A549 (cell line): ENCODE results near the gene MYO6. TPM values are rescaled to one million over a fixed set of nuclear protein-coding genes. Genes with fewer than 3 reads are reported as not detected.

Experiments
- ATAC-seq, 2 experiments: fragments of 200-7000 bp in 1 of 2; fragments of >200 bp in 1 of 2; cut with Nextera tagmentation in 1 of 2; cut with Tn5 transposase in 1 of 2; 3 replicates each; pipeline versions ENCODE4 v1.8.0 to v1.9.1; 2018 to 2020; ENCODE audit warnings: mild to moderate bottlenecking in 1 of 2, moderate library complexity in 1 of 2
- CTCF ChIA-PET: fragments of 300-600 bp; sonication (Branson Sonifier 250); formaldehyde crosslinking; extraction: SDS; loops from one replicate; lab custom pipeline; 2021; ENCODE audit warnings: antibody characterized with exemption, inconsistent platforms; lab: Yijun Ruan, JAX
- POLR2A ChIA-PET: fragments of 350-600 bp; formaldehyde crosslinking; extraction: SDS; loops from one replicate; lab custom pipeline; 2021; ENCODE audit warnings: antibody characterized with exemption, inconsistent platforms; lab: Yijun Ruan, JAX
- DNase-seq, 2 experiments: peaks; one replicate each; pipeline versions ENCODE4 v3.0.0 to v3.0.0-alpha.2; 2011 to 2016; ENCODE audit warnings: low read depth in 1 of 2, low spot score in 1 of 2
- FAIRE-seq: peaks from 2 replicates; lab custom pipeline; 2011; peaks lifted over from hg19 to GRCh38; lab: Jason Lieb, UNC
- H3K27ac ChIP-seq, 2 experiments: fragments of >200 bp; sonication (Bioruptor Twin); formaldehyde crosslinking; 3 replicates each; pipeline ENCODE4 v1.5.1; 2016 to 2017
- H3K4me1 ChIP-seq: fragments of >200 bp; sonication (Bioruptor Twin); formaldehyde crosslinking; 3 replicates; pipeline ENCODE4 v1.6.1; 2016
- H3K4me2 ChIP-seq: fragments of >200 bp; sonication (Bioruptor Twin); formaldehyde crosslinking; 3 replicates; pipeline ENCODE4 v1.6.1; 2016
- H3K4me3 ChIP-seq: fragments of >200 bp; sonication (Bioruptor Twin); formaldehyde crosslinking; 3 replicates; pipeline ENCODE4 v1.5.1; 2016
- H3K9me3 ChIP-seq: fragments of >200 bp; sonication (Bioruptor Twin); formaldehyde crosslinking; 3 replicates; pipeline ENCODE4 v1.6.1; 2016
- BCL3 ChIP-seq: fragments of >200 bp; sonication (Bioruptor Twin); formaldehyde crosslinking; IDR thresholded peaks from 3 replicates; pipeline ENCODE4 v1.6.1; 2016
- BHLHE40 ChIP-seq: IDR thresholded peaks from 2 replicates; pipeline ENCODE4 v1.6.1; 2012; ENCODE audit warnings: low read depth, low read length, inconsistent platforms
- EHF ChIP-seq: fragments of 250-450 bp; sonication (Bioruptor Pico); IDR thresholded peaks from 2 replicates; pipeline ENCODE4 v1.5.0; 2020; ENCODE audit warnings: mild to moderate bottlenecking
- ELK1 ChIP-seq: fragments of 150-350 bp; IDR thresholded peaks from 2 replicates; pipeline ENCODE4 v1.6.1; 2014; ENCODE audit warnings: low read depth, mild to moderate bottlenecking, low read length
- EP300 ChIP-seq, 2 experiments: fragments of >200 bp; sonication (Bioruptor Twin); formaldehyde crosslinking; IDR thresholded peaks; 2 replicates in 1 of 2; 3 replicates in 1 of 2; pipeline ENCODE4 v1.6.1; 2016 to 2017
- ESRRA ChIP-seq: fragments of 150-350 bp; IDR thresholded peaks from 2 replicates; pipeline ENCODE4 v1.6.1; 2014; ENCODE audit warnings: mild to moderate bottlenecking, low read length, borderline replicate concordance
- FOSL2 ChIP-seq, 2 experiments: fragments of 450-650 bp in 1 of 2; fragments of >200 bp in 1 of 2; sonication (Bioruptor Twin) in 1 of 2; formaldehyde crosslinking; IDR thresholded peaks; 2 replicates each; pipeline versions ENCODE4 v1.5.0 to v1.6.1; 2016 to 2020; ENCODE audit warnings: mild to moderate bottlenecking in 1 of 2, moderate library complexity in 1 of 2
- HDAC2 ChIP-seq: fragments of 200-600 bp; sonication (generic); IDR thresholded peaks from 2 replicates; pipeline ENCODE4 v1.6.1; 2016
- KDM1A ChIP-seq: fragments of 200-600 bp; sonication (generic); IDR thresholded peaks from 2 replicates; pipeline ENCODE4 v1.6.1; 2016; ENCODE audit warnings: low read depth, mild to moderate bottlenecking
- MAZ ChIP-seq: fragments of 150-350 bp; IDR thresholded peaks from 2 replicates; pipeline ENCODE4 v1.6.1; 2014; ENCODE audit warnings: antibody characterized with exemption, low read depth, low read length, borderline replicate concordance
- MYC ChIP-seq: IDR thresholded peaks from 2 replicates; pipeline ENCODE4 v1.6.1; 2012; ENCODE audit warnings: mild to moderate bottlenecking, inconsistent platforms, low read length, improper control_type of control experiment, borderline replicate concordance
- NPAS2 ChIP-seq: fragments of 250-450 bp; sonication (Bioruptor Pico); IDR thresholded peaks from 2 replicates; pipeline ENCODE4 v1.8.0; 2022; ENCODE audit warnings: mild to moderate bottlenecking, moderate library complexity, borderline replicate concordance
- NR3C1 ChIP-seq: fragments of >200 bp; sonication (Bioruptor Twin); formaldehyde crosslinking; IDR thresholded peaks from 3 replicates; pipeline ENCODE4 v1.6.1; 2017
- PBX3 ChIP-seq: IDR thresholded peaks from 2 replicates; pipeline ENCODE4 v1.6.1; 2012
- PHF8 ChIP-seq: fragments of 200-600 bp; sonication (generic); IDR thresholded peaks from 2 replicates; pipeline ENCODE4 v1.6.1; 2016; ENCODE audit warnings: low read depth, mild to moderate bottlenecking, antibody characterized with exemption, moderate library complexity, borderline replicate concordance
- POLR2A ChIP-seq: IDR thresholded peaks from 2 replicates; pipeline ENCODE4 v1.6.1; 2012; ENCODE audit warnings: mild to moderate bottlenecking, low read length
- POLR2AphosphoS2 ChIP-seq: conservative IDR thresholded peaks from 2 replicates; pipeline ENCODE4 v1.6.1; 2012; ENCODE audit warnings: low read length, improper control_type of control experiment, inconsistent platforms
- RARB ChIP-seq: fragments of 250-450 bp; sonication (Bioruptor Pico); IDR thresholded peaks from 2 replicates; pipeline ENCODE4 v1.8.0; 2021; ENCODE audit warnings: mild to moderate bottlenecking, moderate library complexity
- SMC3 ChIP-seq: fragments of >200 bp; sonication (Bioruptor Twin); formaldehyde crosslinking; IDR thresholded peaks from 3 replicates; pipeline ENCODE4 v1.6.1; 2018; ENCODE audit warnings: inconsistent platforms
- TP53 ChIP-seq: fragments of 250-450 bp; sonication (Bioruptor Pico); IDR thresholded peaks from 2 replicates; pipeline ENCODE4 v1.5.0; 2021; ENCODE audit warnings: mild to moderate bottlenecking, moderate library complexity
- ZC3H11A ChIP-seq: fragments of 450-650 bp; IDR thresholded peaks from 2 replicates; pipeline ENCODE4 v1.6.1; 2014; ENCODE audit warnings: antibody characterized with exemption, mild to moderate bottlenecking
- ZFP36 ChIP-seq: fragments of 450-650 bp; IDR thresholded peaks from 2 replicates; pipeline ENCODE4 v1.6.1; 2014; ENCODE audit warnings: borderline replicate concordance; ENCODE audit not compliant: partially characterized antibody
- ZNF302 ChIP-seq: fragments of 250-450 bp; sonication (Bioruptor Pico); IDR thresholded peaks from 2 replicates; pipeline ENCODE4 v1.9.0; 2021; ENCODE audit warnings: inconsistent platforms, mild to moderate bottlenecking, moderate library complexity
- WGBS: methylation state at CpG from one replicate; pipeline ENCODE4 v1.1.6; 2017; ENCODE audit errors: missing lambda C conversion rate; 5-methylcytosine and 5-hydroxymethylcytosine counted together
- polyA plus RNA-seq, 4 experiments: library from polyadenylated mRNA; depleted of rRNA in 3 of 4; stranded (reverse); fragments of >200 nt; fragmentation: RNase III in 1 of 4; extraction: RNeasy Plus Mini Kit Qiagen cat#74134 plus additional on column Dnase treatment in 1 of 4; gene quantifications; 2 replicates in 3 of 4; 3 replicates in 1 of 4; pipeline ENCODE4 v1.2.3, GENCODE V29; 2011 to 2017
- TF ChIP-seq, protein P1 (sequence below): IDR thresholded peaks from 2 replicates; pipeline ENCODE4 v1.6.1; 2012; ENCODE audit warnings: low read depth, borderline replicate concordance

Gene MYO6
- polyA plus RNA-seq, 2 of the 4 experiments (the other 2 are of a cell fraction): 10.8 to 17.3 TPM

GRCh38 chr6:75770844-75771243, 21.8 kb downstream of the MYO6 start:
- Histone ChIP-seq H3K27ac (no peak overlapping the region), H3K4me2 (no peak overlapping the region)
- CTCF ChIA-PET: interaction anchor here (0.6 kb wide), 1 partner anchor 1267 kb away, joined by 6 read pairs; no protein-coding TSS in a partner anchor
- DNase-seq: no peak
- WGBS: 93% methylated on average over 5 of the region's 5 CpGs
- TF ChIP-seq NR3C1 (no peak), EHF (CRISPR knock-in tag) (no peak), BHLHE40 (no peak), MAZ (no peak), MYC (no peak)
- TF ChIP-seq, all 56 proteins: peak for 0
- FAIRE-seq: no peak
- Histone ChIP-seq H3K4me1 (no peaks in the 10 kb centered on the region; the same call in 2 of the 3 replicates), H3K4me3 (no peak overlapping the region), H3K9me3 (no peaks in the 10 kb centered on the region)
- POLR2A ChIA-PET: no interaction called here
- no peak for ATAC-seq

- CTCF ChIA-PET: no interaction called here
- POLR2A ChIA-PET: no interaction called here
- no peak for TF ChIP-seq MYC
- no peak for TF ChIP-seq PBX3
- no peak for TF ChIP-seq HDAC2
- no peak for TF ChIP-seq FOSL2 (IDR thresholded peaks at IDR 0.05)
- TF ChIP-seq FOSL2 (CRISPR knock-in tag; IDR thresholded peaks at IDR 0.05): no peak
- no peak for TF ChIP-seq MAZ
- TF ChIP-seq ZNF302 (CRISPR knock-in tag): no peak
- TF ChIP-seq NPAS2 (CRISPR knock-in tag): no peak
- TF ChIP-seq TP53 (CRISPR knock-in tag): no peak
- no peak for TF ChIP-seq EHF (CRISPR knock-in tag)
- TF ChIP-seq NR3C1: no peak
- TF ChIP-seq ZC3H11A: no peak
- no peak for TF ChIP-seq RARB
- no peak for TF ChIP-seq KDM1A
- Histone ChIP-seq H3K4me1 (no peaks in the 10 kb centered on the region; the same call in 2 of the 3 replicates), H3K27ac (no peak overlapping the region), H3K9me3 (no peaks in the 10 kb centered on the region), H3K4me3 (no peak overlapping the region), H3K4me2 (no peak overlapping the region)
- no peak for FAIRE-seq
- no peak for ATAC-seq
- no peak for DNase-seq
- WGBS: 87% methylated on average over 3 of the region's 3 CpGs
These were observed 26.2 kb downstream of the MYO6 start for GRCh38 chr6:75775219-75775618.

DNA sequence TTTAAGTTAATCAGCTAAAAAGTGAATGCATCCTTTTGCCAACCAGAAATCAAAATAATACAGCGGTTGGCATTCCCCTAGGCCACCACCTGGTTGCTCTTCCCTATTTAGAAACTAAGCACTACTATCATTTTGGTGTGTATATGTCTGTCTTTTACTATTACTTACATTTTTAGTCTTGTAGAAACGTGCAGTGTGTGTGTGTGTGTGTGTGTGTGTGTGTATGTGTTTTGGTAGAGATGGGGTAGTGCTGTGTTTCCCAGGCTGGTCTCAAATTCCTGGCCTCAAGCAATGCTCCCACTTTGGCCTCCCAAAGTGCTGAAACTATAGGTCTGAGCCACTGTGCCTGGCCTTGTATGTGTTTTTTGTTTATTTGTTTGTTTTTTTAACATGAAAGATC, 27.4 kb downstream of the MYO6 start:
- no peak overlapping the region for H3K4me3 ChIP-seq
- H3K27ac ChIP-seq: no peak overlapping the region
- no peak for ATAC-seq
- TF ChIP-seq NR3C1: no peak
- no peak for TF ChIP-seq POLR2A
- no peak for TF ChIP-seq ESRRA
- no peak for TF ChIP-seq ZNF302 (CRISPR knock-in tag)
- TF ChIP-seq, protein P1, sequence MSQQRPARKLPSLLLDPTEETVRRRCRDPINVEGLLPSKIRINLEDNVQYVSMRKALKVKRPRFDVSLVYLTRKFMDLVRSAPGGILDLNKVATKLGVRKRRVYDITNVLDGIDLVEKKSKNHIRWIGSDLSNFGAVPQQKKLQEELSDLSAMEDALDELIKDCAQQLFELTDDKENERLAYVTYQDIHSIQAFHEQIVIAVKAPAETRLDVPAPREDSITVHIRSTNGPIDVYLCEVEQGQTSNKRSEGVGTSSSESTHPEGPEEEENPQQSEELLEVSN: no peak
- no peak for TF ChIP-seq POLR2AphosphoS2
- no peak for TF ChIP-seq PHF8
- no peak for TF ChIP-seq NPAS2 (CRISPR knock-in tag)
- TF ChIP-seq EP300 (IDR thresholded peaks at IDR 0.05): no peak
- TF ChIP-seq ELK1: no peak
- TF ChIP-seq BCL3: no peak
- no peak for TF ChIP-seq SMC3
- TF ChIP-seq ZFP36: no peak
- no peak overlapping the region for H3K4me2 ChIP-seq
- H3K4me1 ChIP-seq: no peaks in the 10 kb centered on the region; the same call in 2 of the 3 replicates
- CTCF ChIA-PET: interaction anchor here (0.7 kb wide), 1 partner anchor 475 kb away, joined by 3 read pairs; no protein-coding TSS in a partner anchor
- H3K9me3 ChIP-seq: no peaks in the 10 kb centered on the region
- POLR2A ChIA-PET: no interaction called here
- 53% methylated on average over 2 of the region's 2 CpGs for WGBS
- no peak for DNase-seq
- no peak for FAIRE-seq
